Activated CD8-positive, alpha-beta T cell treated with anti-CD3 and anti-CD28 coated beads for 36 hours (primary cell): ENCODE results near the gene MINPP1. TPM values are rescaled to one million over a fixed set of nuclear protein-coding genes. Genes with fewer than 3 reads are reported as not detected.

Experiments used
- ATAC-seq: fragments of 200-7000 bp; cut with Tn5 transposase; one replicate; pipeline ENCODE4 v1.10.0; 2021; ENCODE audit warnings: mild to moderate bottlenecking, moderate library complexity
- CTCF ChIA-PET: fragments of 350-600 bp; sonication (Branson Sonifier 250); formaldehyde crosslinking; loops from one replicate; lab custom pipeline; 2021; ENCODE audit warnings: antibody characterized with exemption; lab: Charles Lee
- POLR2A ChIA-PET: fragments of 350-600 bp; sonication (Branson Sonifier 250); formaldehyde crosslinking; loops from one replicate; lab custom pipeline; 2021; ENCODE audit warnings: antibody characterized with exemption; lab: Charles Lee
- DNase-seq: peaks from one replicate; pipeline ENCODE4 v3.0.0-alpha.2; 2020
- H3K27ac Mint-ChIP-seq: one replicate; pipeline ENCODE4 v1.8.0; 2021; ENCODE audit warnings: mild to moderate bottlenecking, mixed read lengths
- H3K27me3 Mint-ChIP-seq: one replicate; pipeline ENCODE4 v1.8.0; 2021; ENCODE audit warnings: mixed read lengths
- H3K36me3 Mint-ChIP-seq: one replicate; pipeline ENCODE4 v1.8.0; 2021; ENCODE audit warnings: low read depth, mixed read lengths
- H3K4me1 Mint-ChIP-seq: one replicate; pipeline ENCODE4 v1.8.0; 2021; ENCODE audit warnings: low read depth, mixed read lengths
- H3K4me3 Mint-ChIP-seq: one replicate; pipeline ENCODE4 v1.8.0; 2021; ENCODE audit warnings: mild to moderate bottlenecking, moderate library complexity, mixed read lengths
- H3K9me3 Mint-ChIP-seq: one replicate; pipeline ENCODE4 v1.8.0; 2021; ENCODE audit warnings: mixed read lengths
- intact Hi-C: fragments of 100-400 bp; cut with micrococcal nuclease; formaldehyde crosslinking; loops from one replicate; pipeline ENCODE4 v1.10.0; 2022
- total RNA-seq, 2 experiments: library from RNA; stranded (reverse); gene quantifications; one replicate each; pipeline ENCODE4 v1.2.3, GENCODE V29; 2021
- TF ChIP-seq, protein P1 (sequence below): fragments of 200-600 bp; IDR thresholded peaks from one replicate; pipeline ENCODE4 v1.8.0; 2022; ENCODE audit warnings: antibody characterized with exemption, mild to moderate bottlenecking

Gene MINPP1
- total RNA-seq, 2 experiments from 2014 or later = 6.0 to 7.1 TPM

DNA sequence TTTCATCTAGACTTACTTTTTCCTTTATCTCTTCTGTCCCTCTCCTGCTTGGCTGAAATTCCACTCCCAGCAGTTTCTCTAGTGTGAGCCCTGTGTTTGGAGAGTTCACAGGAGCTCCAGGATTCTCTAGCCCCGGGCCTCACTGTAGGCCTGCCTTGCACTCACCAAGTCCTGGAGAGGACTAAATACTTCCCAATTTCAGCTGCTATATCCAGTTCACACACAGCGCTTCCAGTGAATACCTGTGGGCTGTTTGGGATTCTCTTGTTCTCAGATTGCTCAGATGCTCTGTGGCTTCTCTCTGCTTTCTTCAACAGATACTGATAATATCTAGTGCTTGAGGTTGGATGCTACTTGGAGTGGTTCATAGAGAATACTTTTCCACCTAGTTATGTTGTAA lies 46.0 kb downstream of the MINPP1 start:
- CTCF ChIA-PET = no interaction called here
- Mint-ChIP-seq H3K4me3 (no peak overlapping the region), H3K9me3 (no peaks in the 10 kb centered on the region), H3K36me3 (peaks cover 20% of the 10 kb centered on the region), H3K4me1 (peaks cover 21% of the 10 kb centered on the region), H3K27me3 (no peaks in the 10 kb centered on the region), H3K27ac (no peak overlapping the region)
- intact Hi-C loops = no loop called here
- DNase-seq (no peak), ATAC-seq (no peak)
- TF ChIP-seq, protein P1, sequence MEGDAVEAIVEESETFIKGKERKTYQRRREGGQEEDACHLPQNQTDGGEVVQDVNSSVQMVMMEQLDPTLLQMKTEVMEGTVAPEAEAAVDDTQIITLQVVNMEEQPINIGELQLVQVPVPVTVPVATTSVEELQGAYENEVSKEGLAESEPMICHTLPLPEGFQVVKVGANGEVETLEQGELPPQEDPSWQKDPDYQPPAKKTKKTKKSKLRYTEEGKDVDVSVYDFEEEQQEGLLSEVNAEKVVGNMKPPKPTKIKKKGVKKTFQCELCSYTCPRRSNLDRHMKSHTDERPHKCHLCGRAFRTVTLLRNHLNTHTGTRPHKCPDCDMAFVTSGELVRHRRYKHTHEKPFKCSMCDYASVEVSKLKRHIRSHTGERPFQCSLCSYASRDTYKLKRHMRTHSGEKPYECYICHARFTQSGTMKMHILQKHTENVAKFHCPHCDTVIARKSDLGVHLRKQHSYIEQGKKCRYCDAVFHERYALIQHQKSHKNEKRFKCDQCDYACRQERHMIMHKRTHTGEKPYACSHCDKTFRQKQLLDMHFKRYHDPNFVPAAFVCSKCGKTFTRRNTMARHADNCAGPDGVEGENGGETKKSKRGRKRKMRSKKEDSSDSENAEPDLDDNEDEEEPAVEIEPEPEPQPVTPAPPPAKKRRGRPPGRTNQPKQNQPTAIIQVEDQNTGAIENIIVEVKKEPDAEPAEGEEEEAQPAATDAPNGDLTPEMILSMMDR = no peak
- POLR2A ChIA-PET = no interaction called here

DNA sequence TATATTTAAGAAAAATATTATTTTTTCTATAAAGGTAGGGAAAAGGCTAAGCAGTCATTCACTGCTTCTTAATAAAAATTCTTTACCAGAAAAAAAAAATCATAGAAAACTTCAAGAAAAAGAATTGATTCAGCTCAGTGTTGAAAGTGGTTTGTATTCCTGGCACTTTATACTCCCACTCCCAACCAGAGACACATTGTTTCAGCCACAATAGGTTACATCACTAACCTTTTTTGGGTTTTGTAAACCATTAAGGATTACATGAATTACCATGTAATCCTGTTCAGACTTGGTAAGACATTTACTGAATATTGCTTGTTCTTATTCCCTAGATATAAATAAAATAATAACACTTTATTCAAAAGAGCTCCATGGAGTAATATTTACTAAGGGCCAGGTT lies 46.6 kb downstream of the MINPP1 start:
- no peak for DNase-seq
- H3K36me3 Mint-ChIP-seq = peaks cover 20% of the 10 kb centered on the region
- no peaks in the 10 kb centered on the region for H3K9me3 Mint-ChIP-seq
- peaks cover 18% of the 10 kb centered on the region for H3K4me1 Mint-ChIP-seq
- no peak overlapping the region for H3K27ac Mint-ChIP-seq
- no peak for ATAC-seq
- ChIA-PET POLR2A (no interaction called here), CTCF (no interaction called here)
- H3K4me3 Mint-ChIP-seq = no peak overlapping the region
- intact Hi-C loops = no loop called here
- TF ChIP-seq, protein P1 = no peak
- no peaks in the 10 kb centered on the region for H3K27me3 Mint-ChIP-seq

DNA sequence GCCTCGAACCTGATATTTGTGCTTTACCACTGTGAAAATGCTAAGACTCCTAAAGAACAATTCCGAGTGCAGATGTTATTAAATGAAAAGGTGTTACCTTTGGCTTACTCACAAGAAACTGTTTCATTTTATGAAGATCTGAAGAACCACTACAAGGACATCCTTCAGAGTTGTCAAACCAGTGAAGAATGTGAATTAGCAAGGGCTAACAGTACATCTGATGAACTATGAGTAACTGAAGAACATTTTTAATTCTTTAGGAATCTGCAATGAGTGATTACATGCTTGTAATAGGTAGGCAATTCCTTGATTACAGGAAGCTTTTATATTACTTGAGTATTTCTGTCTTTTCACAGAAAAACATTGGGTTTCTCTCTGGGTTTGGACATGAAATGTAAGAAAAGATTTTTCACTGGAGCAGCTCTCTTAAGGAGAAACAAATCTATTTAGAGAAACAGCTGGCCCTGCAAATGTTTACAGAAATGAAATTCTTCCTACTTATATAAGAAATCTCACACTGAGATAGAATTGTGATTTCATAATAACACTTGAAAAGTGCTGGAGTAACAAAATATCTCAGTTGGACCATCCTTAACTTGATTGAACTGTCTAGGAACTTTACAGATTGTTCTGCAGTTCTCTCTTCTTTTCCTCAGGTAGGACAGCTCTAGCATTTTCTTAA lies 47.7 kb downstream of the MINPP1 start:
- CTCF ChIA-PET = no interaction called here
- DNase-seq (no peak), ATAC-seq (no peak)
- Mint-ChIP-seq H3K9me3 (no peaks in the 10 kb centered on the region), H3K27me3 (no peaks in the 10 kb centered on the region), H3K4me1 (peaks cover 15% of the 10 kb centered on the region), H3K27ac (no peak overlapping the region), H3K4me3 (no peak overlapping the region), H3K36me3 (peaks cover 19% of the 10 kb centered on the region)
- intact Hi-C loops = no loop called here
- POLR2A ChIA-PET = no interaction called here
- TF ChIP-seq, protein P1 = no peak

DNA sequence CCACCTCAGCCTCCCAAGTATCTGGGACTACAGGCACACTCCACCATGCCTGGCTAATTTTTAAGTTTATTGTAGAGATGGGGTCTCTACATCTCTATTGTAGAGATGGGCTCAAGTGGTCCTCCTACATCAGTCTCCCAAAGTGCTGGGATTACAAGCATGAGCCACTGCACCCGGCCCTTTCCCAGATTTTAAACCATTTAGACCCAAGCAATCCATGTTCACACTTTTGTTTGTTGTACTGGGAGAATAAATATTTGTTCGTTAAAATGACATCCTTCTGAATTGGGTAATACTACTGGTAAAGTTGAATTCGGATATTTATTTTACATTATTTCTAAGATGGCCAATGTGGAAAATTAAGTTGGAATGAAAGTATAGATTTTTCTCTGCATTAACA lies 52.7 kb downstream of the MINPP1 start:
- no peak for ATAC-seq
- ChIA-PET CTCF (no interaction called here), POLR2A (no interaction called here)
- peaks cover 15% of the 10 kb centered on the region for H3K36me3 Mint-ChIP-seq
- TF ChIP-seq, protein P1 = no peak
- peaks cover 2% of the 10 kb centered on the region for H3K9me3 Mint-ChIP-seq
- intact Hi-C loops = no loop called here
- H3K27me3 Mint-ChIP-seq = peaks cover under 1% of the 10 kb centered on the region
- no peak overlapping the region for H3K4me3 Mint-ChIP-seq
- no peak for DNase-seq
- H3K4me1 Mint-ChIP-seq = peaks cover 6% of the 10 kb centered on the region
- no peak overlapping the region for H3K27ac Mint-ChIP-seq

DNA sequence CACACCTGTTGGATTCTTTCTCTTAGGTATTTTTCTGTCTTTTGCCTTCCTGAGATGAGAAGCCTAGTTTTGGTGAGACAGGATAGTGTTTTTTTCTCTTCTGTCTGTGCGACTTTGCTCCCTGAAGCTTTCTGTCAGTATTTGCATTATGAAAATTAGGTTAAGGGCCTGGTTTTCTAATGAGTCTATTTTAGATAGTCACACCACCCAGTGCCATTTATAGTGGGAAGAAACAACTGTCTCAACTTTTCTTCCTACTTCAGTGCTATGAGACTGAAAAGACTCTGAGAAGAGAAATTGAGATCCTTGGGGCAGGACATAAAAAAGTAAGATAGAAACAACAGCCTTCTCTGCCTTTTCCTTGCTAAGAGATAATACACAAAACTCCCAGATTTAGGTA lies 53.6 kb downstream of the MINPP1 start:
- no peak for DNase-seq
- TF ChIP-seq, protein P1 = no peak
- CTCF ChIA-PET = no interaction called here
- POLR2A ChIA-PET = no interaction called here
- Mint-ChIP-seq H3K27me3 (peaks cover 3% of the 10 kb centered on the region), H3K4me1 (peaks cover 6% of the 10 kb centered on the region), H3K9me3 (peaks cover 7% of the 10 kb centered on the region), H3K4me3 (no peak overlapping the region), H3K36me3 (peaks cover 9% of the 10 kb centered on the region), H3K27ac (no peak overlapping the region)
- no peak for ATAC-seq
- intact Hi-C loops = no loop called here
